Measurements from ENCODE around the gene MCM9.

The MCM9 gene

GRCh38 chr6:118930680-118931079, 4.3 kb downstream of the MCM9 start:
- TF ChIP-seq CTCF (IDR thresholded peaks at IDR 0.05; ENCODE audit: low read depth, low read length) (no peak), EZH2phosphoT487 (IDR thresholded peaks at IDR 0.05; ENCODE audit: low read depth) (no peak)
- Histone ChIP-seq H3K9ac (ENCODE audit: low read length) (no peak overlapping the region), H4K20me1 (ENCODE audit: insufficient read depth, low read length) (no peaks in the 10 kb centered on the region), H3K4me1 (ENCODE audit: low read length) (peaks cover 8% of the 10 kb centered on the region), H3K27me3 (ENCODE audit: low read depth, low read length) (no peaks in the 10 kb centered on the region), H3K4me3 (ENCODE audit: low read length) (no peak overlapping the region), H3K79me2 (ENCODE audit: low read length) (no peaks in the 10 kb centered on the region), H3K4me2 (ENCODE audit: low read length) (no peak overlapping the region), H3K27ac (ENCODE audit: low read length) (no peak overlapping the region), H3K9me3 (ENCODE audit: insufficient read depth, low read length) (no peaks in the 10 kb centered on the region), H2AFZ (ENCODE audit: low read depth, low read length) (no peak overlapping the region), H3K36me3 (replicated peaks; ENCODE audit: low read depth, low read length) (no peaks in the 10 kb centered on the region)

- H3K4me3 ChIP-seq (ENCODE audit: low read length), result no peak overlapping the region
Observed at GRCh38 chr6:118923035-118923434, 11.9 kb downstream of the MCM9 start.

GRCh38 chr6:118921084-118921483, 13.9 kb downstream of the MCM9 start:
- Histone ChIP-seq H3K9ac (ENCODE audit: low read length) (no peak overlapping the region), H3K79me2 (ENCODE audit: low read length) (no peaks in the 10 kb centered on the region), H3K9me3 (ENCODE audit: insufficient read depth, low read length) (no peaks in the 10 kb centered on the region), H3K27me3 (ENCODE audit: low read depth, low read length) (no peaks in the 10 kb centered on the region), H3K27ac (ENCODE audit: low read length) (no peak overlapping the region), H4K20me1 (ENCODE audit: insufficient read depth, low read length) (no peaks in the 10 kb centered on the region), H3K36me3 (replicated peaks; ENCODE audit: low read depth, low read length) (no peaks in the 10 kb centered on the region), H2AFZ (ENCODE audit: low read depth, low read length) (no peak overlapping the region), H3K4me2 (ENCODE audit: low read length) (no peak overlapping the region), H3K4me3 (ENCODE audit: low read length) (no peak overlapping the region), H3K4me1 (ENCODE audit: low read length) (no peaks in the 10 kb centered on the region)
- TF ChIP-seq EZH2phosphoT487 (IDR thresholded peaks at IDR 0.05; ENCODE audit: low read depth) (no peak), CTCF (IDR thresholded peaks at IDR 0.05; ENCODE audit: low read depth, low read length) (no peak)

More at GRCh38 chr6:118923035-118923434, 11.9 kb downstream of the MCM9 start:
- Histone ChIP-seq H3K4me1 (ENCODE audit: low read length) (no peaks in the 10 kb centered on the region), H3K27ac (ENCODE audit: low read length) (no peak overlapping the region), H3K36me3 (replicated peaks; ENCODE audit: low read depth, low read length) (no peaks in the 10 kb centered on the region), H3K79me2 (ENCODE audit: low read length) (no peaks in the 10 kb centered on the region), H3K4me2 (ENCODE audit: low read length) (no peak overlapping the region), H2AFZ (ENCODE audit: low read depth, low read length) (no peak overlapping the region), H4K20me1 (ENCODE audit: insufficient read depth, low read length) (no peaks in the 10 kb centered on the region), H3K9me3 (ENCODE audit: insufficient read depth, low read length) (no peaks in the 10 kb centered on the region), H3K9ac (ENCODE audit: low read length) (no peak overlapping the region), H3K27me3 (ENCODE audit: low read depth, low read length) (no peaks in the 10 kb centered on the region)
- TF ChIP-seq CTCF (IDR thresholded peaks at IDR 0.05; ENCODE audit: low read depth, low read length) (no peak), EZH2phosphoT487 (IDR thresholded peaks at IDR 0.05; ENCODE audit: low read depth) (no peak)

- H3K9ac ChIP-seq (ENCODE audit: low read length), result no peak overlapping the region
- H3K27me3 ChIP-seq (ENCODE audit: low read depth, low read length), result no peaks in the 10 kb centered on the region
- H3K4me1 ChIP-seq (ENCODE audit: low read length), result no peaks in the 10 kb centered on the region
- H3K79me2 ChIP-seq (ENCODE audit: low read length), result no peaks in the 10 kb centered on the region
- H3K4me2 ChIP-seq (ENCODE audit: low read length), result no peak overlapping the region
- H3K36me3 ChIP-seq (replicated peaks; ENCODE audit: low read depth, low read length), result peaks cover 3% of the 10 kb centered on the region
- H4K20me1 ChIP-seq (ENCODE audit: insufficient read depth, low read length), result no peaks in the 10 kb centered on the region
- no peak overlapping the region for H2AFZ ChIP-seq (ENCODE audit: low read depth, low read length)
- H3K27ac ChIP-seq (ENCODE audit: low read length), result no peak overlapping the region
- H3K4me3 ChIP-seq (ENCODE audit: low read length), result no peak overlapping the region
- TF ChIP-seq EZH2phosphoT487 (IDR thresholded peaks at IDR 0.05; ENCODE audit: low read depth) (no peak), CTCF (IDR thresholded peaks at IDR 0.05; ENCODE audit: low read depth, low read length) (no peak)
- H3K9me3 ChIP-seq (ENCODE audit: insufficient read depth, low read length), result no peaks in the 10 kb centered on the region
Observed at GRCh38 chr6:118918329-118918725, 16.6 kb downstream of the MCM9 start.
